ENCODE data around the gene ID4. TPM values are rescaled to one million over a fixed set of nuclear protein-coding genes. Genes with fewer than 3 reads are reported as not detected.

The ID4 gene
- total and polyA plus RNA-seq, 2 of the 8 experiments (the other 6 are each of a cell fraction or from before 2014, with no cell fraction given): 2.0 to 8.3 TPM

DNA sequence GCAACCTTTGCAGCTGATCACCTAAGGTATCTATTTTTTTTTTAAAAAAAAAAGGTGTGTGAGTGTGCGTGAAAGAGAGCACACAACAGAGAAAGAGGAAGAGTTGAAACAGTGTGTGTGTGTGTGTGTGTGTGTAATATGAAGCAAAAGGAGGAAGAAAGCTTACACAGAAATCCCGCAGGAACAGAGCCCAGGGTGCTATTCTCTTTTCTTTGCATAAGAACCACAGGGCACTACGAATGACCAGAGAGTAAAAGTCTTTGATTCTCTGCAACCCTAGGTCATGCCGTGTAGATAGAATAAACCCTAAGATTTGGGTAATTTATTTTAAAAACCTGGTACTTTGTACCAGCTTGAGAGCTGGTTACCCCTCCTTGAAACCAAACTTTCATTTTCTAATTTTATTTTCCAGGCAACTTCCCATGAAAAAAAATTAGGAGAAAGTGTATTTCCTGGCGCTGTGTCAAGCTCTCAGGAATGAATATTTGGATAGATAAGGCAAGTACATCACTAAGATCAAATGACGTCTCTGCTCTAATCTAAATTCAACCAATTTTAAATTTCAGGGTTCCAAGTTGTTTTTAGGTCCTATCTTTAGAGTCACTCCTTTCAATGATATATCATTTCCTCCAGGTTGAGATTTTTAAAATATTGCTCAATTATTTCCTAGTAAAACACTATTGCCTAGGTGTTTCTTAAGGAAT lies 47.9 kb upstream of the ID4 start:
- Histone ChIP-seq H2BK20ac (ENCODE audit: low read length) (no peak overlapping the region), H2BK12ac (ENCODE audit: low read depth, low read length) (no peak overlapping the region), H2BK5ac (ENCODE audit: low read depth, low read length) (no peak overlapping the region), H3K56ac (replicated peaks; ENCODE audit: insufficient read length, low read depth, low read length) (no peak overlapping the region), H4K5ac (ENCODE audit: insufficient read length, low read depth, low read length) (no peak overlapping the region), H3K79me1 (ENCODE audit: low read depth, low read length) (no peaks in the 10 kb centered on the region), H3K27me3 (replicated peaks in 1 of 4; ENCODE audit: control insufficient read depth in 3 of 4, extremely low read depth in 1 of 4, insufficient read depth in 3 of 4, low read length in 3 of 4) (no peaks in the 10 kb centered on the region), H4K8ac (ENCODE audit: extremely low read depth, insufficient read depth, low read length) (no peak overlapping the region), H2AFZ (ENCODE audit: low read length) (no peak overlapping the region), H3K23me2 (ENCODE audit: low read depth, low read length) (no peaks in the 10 kb centered on the region), H3K23ac (ENCODE audit: insufficient read length) (no peak overlapping the region), H2BK15ac (ENCODE audit: low read length) (no peak overlapping the region), H2BK120ac (replicated peaks; ENCODE audit: low read depth, low read length) (no peak overlapping the region), H3K18ac (ENCODE audit: extremely low read depth, low read length) (no peak overlapping the region), H3K4me3 (ENCODE audit: extremely low read depth in 1 of 4, insufficient read depth in 2 of 4, low read depth in 3 of 4, low read length in 4 of 4) (no peak overlapping the region), H4K91ac (replicated peaks; ENCODE audit: insufficient read length, low read length) (no peak overlapping the region), H3K4me1 (replicated peaks in 1 of 4; ENCODE audit: control insufficient read depth in 3 of 4, insufficient read depth in 4 of 4, low read length in 3 of 4) (no peaks in the 10 kb centered on the region), H3K14ac (ENCODE audit: insufficient read length) (no peak overlapping the region), H2AK5ac (ENCODE audit: low read depth, low read length) (no peak overlapping the region), H3K9ac (replicated peaks in 1 of 4; ENCODE audit: extremely low read depth in 1 of 4, low read depth in 3 of 4, low read length in 3 of 4) (no peak overlapping the region), H4K20me1 (replicated peaks in 1 of 2; ENCODE audit: control insufficient read depth in 1 of 2, insufficient read depth in 2 of 2, low read length in 2 of 2) (no peaks in the 10 kb centered on the region), H3K27ac (ENCODE audit: low read depth, low read length) (no peak overlapping the region), H3K36me3 (ENCODE audit: control insufficient read depth in 2 of 4, insufficient read depth in 4 of 4, low read length in 3 of 4) (no peaks in the 10 kb centered on the region; a peak in 1 of 8 replicates), H3K4me2 (ENCODE audit: insufficient read depth in 1 of 2, low read depth in 2 of 2, low read length in 2 of 2) (no peak overlapping the region), H3K9me3 (ENCODE audit: insufficient read depth in 2 of 2, low read depth in 1 of 2, low read length in 1 of 2) (no peaks in the 10 kb centered on the region; a peak in 1 of 4 replicates), H3K4ac (replicated peaks; ENCODE audit: insufficient read length, low read depth, low read length) (no peak overlapping the region), H3K79me2 (ENCODE audit: control insufficient read depth in 1 of 2, insufficient read depth in 2 of 2, low read length in 2 of 2) (no peaks in the 10 kb centered on the region)
- FAIRE-seq: no peak
- TF ChIP-seq RXRA (IDR thresholded peaks at IDR 0.05; ENCODE audit: insufficient read depth, low read depth, low read length) (no peak), SAP30 (IDR thresholded peaks at IDR 0.05; ENCODE audit: insufficient read depth, insufficient replicate concordance, low read length) (no peak), CHD2 (IDR thresholded peaks at IDR 0.05; ENCODE audit: low read length) (no peak)
- POLR2A ChIA-PET (ENCODE audit: partially characterized antibody): interaction anchor here (0.6 kb wide), 1 partner anchor 23 kb away, joined by 3 read pairs; no protein-coding TSS in a partner anchor
- CTCF ChIA-PET (ENCODE audit: partially characterized antibody): interaction anchor here (1.1 kb wide), 1 partner anchor 317 kb away, joined by 3 read pairs; no protein-coding TSS in a partner anchor
- 59% methylated on average over 5 of the region's 6 CpGs; no CpG with 5 or more reads in 1 of the 2 experiments for WGBS, 2 experiments (ENCODE audit: extremely low coverage in 1 of 2, insufficient coverage in 1 of 2, insufficient read length in 1 of 2, insufficient replicate concordance in 2 of 2, low coverage in 1 of 2, low lambda C conversion rate in 2 of 2, missing lambda C conversion rate in 1 of 2)
- no peak for DNase-seq (ENCODE audit: low read depth in 1 of 2, low spot score in 2 of 2)

All from H1 (cell line).